Adrenal gland (tissue), 12 donors: Measurements from ENCODE around the gene LRRC46. TPM values are rescaled to one million over a fixed set of nuclear protein-coding genes. Genes with fewer than 3 reads are reported as not detected.

Source experiments
- DNase-seq, 7 donors: peaks; one replicate each; pipeline ENCODE4 v3.0.0-alpha.2; 2019 to 2020
- H3K27ac ChIP-seq, 5 donors: fragments of 200-600 bp; sonication (generic) in 4 of 5; 1 replicate in 3 of 5; 2 replicates in 2 of 5; pipeline versions ENCODE4 v1.5.1 to v1.8.0; 2016 to 2020; ENCODE audit warnings: mild to moderate bottlenecking in 1 of 5
- H3K27me3 ChIP-seq: fragments of 200-600 bp; 2 replicates; pipeline ENCODE4 v1.8.0; 2021
- H3K36me3 ChIP-seq, 2 donors: fragments of 200-600 bp; replicated peaks in 1 of 2; 1 replicate in 1 of 2; 2 replicates in 1 of 2; pipeline versions ENCODE4 v1.5.1 to v1.8.0; 2018 to 2022
- H3K4me1 ChIP-seq, 2 donors: fragments of 200-600 bp; replicated peaks in 1 of 2; 1 replicate in 1 of 2; 2 replicates in 1 of 2; pipeline versions ENCODE4 v1.5.1 to v1.8.0; 2018 to 2021
- H3K4me3 ChIP-seq, 4 donors: fragments of 200-600 bp; sonication (generic) in 3 of 4; one replicate each; pipeline ENCODE4 v1.5.1; 2016 to 2018
- H3K9me3 ChIP-seq, 3 donors: fragments of 200-600 bp; sonication (generic) in 1 of 3; replicated peaks in 1 of 3; 1 replicate in 2 of 3; 2 replicates in 1 of 3; pipeline versions ENCODE4 v1.5.1 to v1.8.0; 2016 to 2021
- CTCF ChIP-seq, 6 experiments: fragments of 450-650 bp in 4 of 6; fragments of 200-600 bp in 2 of 6; sonication (generic) in 1 of 6; IDR thresholded peaks; 1 replicate in 5 of 6; 2 replicates in 1 of 6; pipeline versions ENCODE4 v1.5.1 to v1.8.0; 2016 to 2021; ENCODE audit warnings: antibody characterized with exemption in 6 of 6, mild to moderate bottlenecking in 2 of 6, moderate library complexity in 1 of 6
- POLR2A ChIP-seq, 2 donors: fragments of 450-650 bp; IDR thresholded peaks; one replicate each; pipeline ENCODE4 v1.6.1; 2017; ENCODE audit warnings: antibody characterized with exemption in 2 of 2, mild to moderate bottlenecking in 2 of 2, moderate library complexity in 1 of 2
- WGBS, 4 donors: extraction: QIAGEN DNeasy Blood & Tissue Kit in 2 of 4; methylation state at CpG; one replicate each; pipeline versions ENCODE4 v1.1.5 to v1.1.7; 2013 to 2017; 5-methylcytosine and 5-hydroxymethylcytosine counted together
- intact Hi-C, 2 donors: fragments of 100-400 bp; cut with DNase I; formaldehyde crosslinking; loops; one replicate each; pipeline versions ENCODE4 v1.14.1 to v1.15.0; 2022 to 2023
- polyA plus RNA-seq, 3 donors: library from polyadenylated mRNA; stranded (reverse); fragments of 200-250 nt in 2 of 3; fragments of 350-450 nt in 1 of 3; fragmentation: Illumina TruSeq in 1 of 3; extraction: RNeasy Lipid Tissue Mini Kit (QIAGEN cat#74804) in 1 of 3; gene quantifications; one replicate each; pipeline ENCODE4 v1.2.3, GENCODE V29; 2013 to 2014
- total RNA-seq, 9 donors: library from RNA; depleted of rRNA in 4 of 9; stranded (reverse); fragments of >200 nt in 4 of 9; fragments of 120-200 nt in 1 of 9; fragmentation: NEBNext Ultra II Directional in 1 of 9; extraction: Animal tissue kit (Norgen Biotek cat#: 25700) in 1 of 9; gene quantifications; one replicate each; pipeline versions ENCODE4 v1.1.0 to v1.2.4, GENCODE V29; 2013 to 2023
- donor health status: healthy with polysubstance abuse.
- donor health status: Bipolar disorder and iron deficiency.
- donor health status: DM: yes; HTN: yes; CAD: no.
- donor health status: DM: no; HTN: no; CAD: no.
- donor health status: DM: no; HTN: no; CAD: no.
- donor health status: DM: yes; HTN: yes; CAD: no.

LRRC46 gene
- total and polyA plus RNA-seq, 12 donors = 0.11 to 2.3 (median 0.61) TPM; not detected in 3

DNA sequence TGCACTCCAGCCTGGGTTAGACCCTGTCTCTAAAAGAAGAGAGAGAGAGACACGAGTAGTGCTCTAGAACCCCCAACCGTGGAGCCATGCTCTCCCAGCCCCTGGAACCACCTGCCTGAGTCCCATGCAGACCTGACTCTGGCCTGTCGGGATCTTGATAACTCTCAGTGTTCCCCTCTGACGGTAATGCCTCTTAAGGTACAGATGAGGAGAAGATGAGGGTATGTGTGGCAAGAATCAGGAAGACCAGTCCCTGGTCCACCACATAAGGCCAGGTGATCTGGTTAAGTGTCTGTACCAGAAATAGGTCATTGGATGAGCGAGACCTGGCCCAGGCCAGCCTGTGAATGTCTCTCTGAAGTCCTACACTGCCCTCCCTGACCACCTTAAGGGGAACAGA, 28.3 kb upstream of the LRRC46 start:
- WGBS, 4 donors = 43 to 61% (median 51%) methylated on average over 3 to 5 of the region's 5 CpGs
- H3K4me3 ChIP-seq = no peak overlapping the region

GRCh38 chr17:47803751-47804150, 27.7 kb upstream of the LRRC46 start:
- Histone ChIP-seq H3K36me3 (peaks cover 0 to 12% of the 10 kb centered on the region in 2 donors), H3K27me3 (peaks cover 2% of the 10 kb centered on the region), H3K9me3 (no peaks in the 10 kb centered on the region), H3K27ac (no peak overlapping the region), H3K4me1 (no peaks in the 10 kb centered on the region), H3K4me3 (no peak overlapping the region)
- intact Hi-C loops = loop anchor here in 1 of 2 donors (10.0 kb wide), 1 partner anchor 139 kb away; no protein-coding TSS in a partner anchor
- DNase-seq = no peak
- TF ChIP-seq CTCF (IDR thresholded peaks at IDR 0.05) = no peak
- no peak for TF ChIP-seq POLR2A (IDR thresholded peaks at IDR 0.05)
- 63 to 79% (median 74%) methylated on average over 5 to 6 of the region's 6 CpGs for WGBS, 4 donors

More for the DNA sequence above, 28.3 kb upstream of the LRRC46 start:
- no peaks in the 10 kb centered on the region for H3K4me1 ChIP-seq
- peaks cover 2% of the 10 kb centered on the region for H3K27me3 ChIP-seq
- DNase-seq = no peak
- H3K27ac ChIP-seq = no peak overlapping the region
- intact Hi-C loops = loop anchor here in 1 of 2 donors (10.0 kb wide), 1 partner anchor 138 kb away; no protein-coding TSS in a partner anchor
- H3K9me3 ChIP-seq = no peaks in the 10 kb centered on the region
- TF ChIP-seq CTCF (IDR thresholded peaks at IDR 0.05) = no peak
- TF ChIP-seq POLR2A (IDR thresholded peaks at IDR 0.05) = no peak
- H3K36me3 ChIP-seq = peaks cover 0 to 8% of the 10 kb centered on the region in 2 donors

- intact Hi-C loops = loop anchor here in 1 of 2 donors (10.0 kb wide), 1 partner anchor 140 kb away; no protein-coding TSS in a partner anchor
- Histone ChIP-seq H3K4me3 (no peak overlapping the region), H3K27ac (no peak overlapping the region), H3K27me3 (peaks cover 2% of the 10 kb centered on the region), H3K9me3 (no peaks in the 10 kb centered on the region), H3K4me1 (no peaks in the 10 kb centered on the region), H3K36me3 (peaks cover 0 to 19% of the 10 kb centered on the region in 2 donors)
- peak in 1 of 7 donors; percentile 12 for DNase-seq
- WGBS, 4 donors = 58 to 78% (median 70%) methylated on average over 2 to 3 of the region's 3 CpGs
- TF ChIP-seq CTCF (IDR thresholded peaks at IDR 0.05) = no peak
- no peak for TF ChIP-seq POLR2A (IDR thresholded peaks at IDR 0.05)
Measured at GRCh38 chr17:47804461-47804860, 27.0 kb upstream of the LRRC46 start.

DNA sequence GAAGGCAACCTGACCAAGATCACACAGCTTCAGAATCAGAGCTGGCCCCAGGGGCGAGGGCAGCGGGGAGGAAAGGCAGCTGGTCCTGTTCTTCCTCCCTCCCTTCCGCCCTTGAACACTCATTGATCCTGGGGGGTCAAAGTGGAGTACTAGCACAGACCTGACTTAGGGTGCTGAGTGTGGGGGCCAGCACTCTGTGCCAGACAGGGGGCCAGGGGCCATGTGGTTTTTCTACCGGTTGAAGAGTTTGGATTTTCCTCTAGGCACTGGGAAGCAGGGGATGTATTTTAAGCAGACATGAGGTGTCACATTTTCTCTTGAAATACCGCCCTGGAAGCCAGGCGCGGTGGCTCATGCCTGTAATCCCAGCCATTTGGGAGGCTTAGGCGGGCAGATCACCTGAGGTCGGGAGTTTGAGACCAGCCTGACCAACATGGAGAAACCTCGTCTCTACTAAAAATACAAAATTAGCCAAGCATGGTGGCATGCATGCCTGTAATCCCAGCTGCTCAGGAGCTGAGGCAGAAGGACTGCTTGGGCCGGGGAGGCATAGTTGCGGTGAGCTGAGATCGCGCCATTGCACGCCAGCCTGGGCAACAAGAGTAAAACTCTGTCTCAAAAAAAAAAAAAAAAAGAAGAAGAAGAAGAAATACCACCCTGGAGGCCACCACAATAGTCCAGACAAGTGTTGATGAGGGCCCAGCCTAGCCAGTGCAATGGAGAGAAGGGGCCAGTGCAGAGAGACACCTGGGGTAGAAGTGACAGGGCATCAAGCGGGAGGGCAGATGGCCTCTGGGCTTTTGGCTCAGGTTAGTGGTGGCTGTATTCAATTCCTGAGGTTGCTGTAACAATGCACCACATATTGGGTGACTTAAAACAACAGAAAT, 25.2 kb upstream of the LRRC46 start:
- DNase-seq = no peak
- peaks cover 0 to 6% of the 10 kb centered on the region in 2 donors for H3K4me1 ChIP-seq
- WGBS, 4 donors = 89 to 93% (median 91%) methylated on average over 14 to 16 of the region's 16 CpGs
- H3K27me3 ChIP-seq = peaks cover 2% of the 10 kb centered on the region
- intact Hi-C loops = loop anchor here in 1 of 2 donors (10.0 kb wide), 1 partner anchor 141 kb away; no protein-coding TSS in a partner anchor
- H3K36me3 ChIP-seq = peaks cover 0 to 24% of the 10 kb centered on the region in 2 donors
- H3K4me3 ChIP-seq = no peak overlapping the region
- H3K27ac ChIP-seq = no peak overlapping the region
- TF ChIP-seq POLR2A (IDR thresholded peaks at IDR 0.05) = no peak
- H3K9me3 ChIP-seq = no peaks in the 10 kb centered on the region
